Measurements from ENCODE around the gene PHETA2. TPM values are rescaled to one million over a fixed set of nuclear protein-coding genes. Genes with fewer than 3 reads are reported as not detected.

The PHETA2 gene
- total RNA-seq, 3 donors from 2014 or later (not counting 1 experiment from before 2014, with no cell fraction given), result 1.2 to 2.3 (median 1.8) TPM

- H3K27me3 Mint-ChIP-seq (ENCODE audit: low read depth in 2 of 2), result no peaks in the 10 kb centered on the region
- no peaks in the 10 kb centered on the region for H3K9me3 Mint-ChIP-seq
- TF ChIP-seq CTCF (IDR thresholded peaks at IDR 0.05), result no peak
- no peak overlapping the region for H3K4me3 ChIP-seq (ENCODE audit: low read length)
- peaks cover 15% of the 10 kb centered on the region for H3K36me3 ChIP-seq (ENCODE audit: control insufficient read depth, insufficient read depth, low read length)
- H3K9me3 ChIP-seq (ENCODE audit: control insufficient read depth, insufficient read depth, low read length), result no peaks in the 10 kb centered on the region
- ATAC-seq (no peak), DNase-seq (no peak)
- H3K27ac ChIP-seq (ENCODE audit: low read length), result no peak overlapping the region
- H3K4me3 Mint-ChIP-seq, result no peak overlapping the region
- no peak overlapping the region for H3K27ac Mint-ChIP-seq
- no peaks in the 10 kb centered on the region for H3K36me3 Mint-ChIP-seq
- WGBS (ENCODE audit: insufficient coverage), result 95% methylated on average over 7 of the region's 7 CpGs
- H3K4me1 Mint-ChIP-seq, result peaks cover 9 to 21% of the 10 kb centered on the region in 2 donors
- H3K27me3 ChIP-seq (ENCODE audit: control insufficient read depth, insufficient read depth, low read length), result no peaks in the 10 kb centered on the region
- peaks cover 16% of the 10 kb centered on the region for H3K4me1 ChIP-seq (ENCODE audit: control insufficient read depth, insufficient read depth, low read length)
- intact Hi-C loops (cut with micrococcal nuclease), result no loop called here
Measured at GRCh38 chr22:42066126-42066761, 7.8 kb upstream of the PHETA2 start.

GRCh38 chr22:42066937-42067336, 7.1 kb upstream of the PHETA2 start:
- H3K4me1 ChIP-seq (ENCODE audit: control insufficient read depth, insufficient read depth, low read length), result peaks cover 23% of the 10 kb centered on the region
- DNase-seq (no peak), ATAC-seq (no peak)
- Mint-ChIP-seq H3K9me3 (no peaks in the 10 kb centered on the region), H3K4me1 (peaks cover 14 to 27% of the 10 kb centered on the region in 2 donors), H3K36me3 (no peaks in the 10 kb centered on the region), H3K27ac (no peak overlapping the region), H3K4me3 (no peak overlapping the region), H3K27me3 (ENCODE audit: low read depth in 2 of 2) (no peaks in the 10 kb centered on the region)
- WGBS (ENCODE audit: insufficient coverage), result 99% methylated on average over 10 of the region's 10 CpGs
- peaks cover 12% of the 10 kb centered on the region for H3K36me3 ChIP-seq (ENCODE audit: control insufficient read depth, insufficient read depth, low read length)
- H3K27me3 ChIP-seq (ENCODE audit: control insufficient read depth, insufficient read depth, low read length), result no peaks in the 10 kb centered on the region
- no peaks in the 10 kb centered on the region for H3K9me3 ChIP-seq (ENCODE audit: control insufficient read depth, insufficient read depth, low read length)
- TF ChIP-seq CTCF (IDR thresholded peaks at IDR 0.05), result no peak
- intact Hi-C loops (cut with micrococcal nuclease), result no loop called here
- no peak overlapping the region for H3K4me3 ChIP-seq (ENCODE audit: low read length)
- H3K27ac ChIP-seq (ENCODE audit: low read length), result no peak overlapping the region

- DNase-seq (no peak), ATAC-seq (no peak)
- H3K9me3 Mint-ChIP-seq, result no peaks in the 10 kb centered on the region
- Histone ChIP-seq H3K27ac (ENCODE audit: low read length) (no peak overlapping the region), H3K9me3 (ENCODE audit: control insufficient read depth, insufficient read depth, low read length) (no peaks in the 10 kb centered on the region), H3K4me1 (ENCODE audit: control insufficient read depth, insufficient read depth, low read length) (peaks cover 23% of the 10 kb centered on the region), H3K27me3 (ENCODE audit: control insufficient read depth, insufficient read depth, low read length) (no peaks in the 10 kb centered on the region), H3K36me3 (ENCODE audit: control insufficient read depth, insufficient read depth, low read length) (peaks cover 8% of the 10 kb centered on the region), H3K4me3 (ENCODE audit: low read length) (no peak overlapping the region)
- H3K36me3 Mint-ChIP-seq, result no peaks in the 10 kb centered on the region
- no peak for TF ChIP-seq CTCF (IDR thresholded peaks at IDR 0.05)
- WGBS (ENCODE audit: insufficient coverage), result 90% methylated on average over 14 of the region's 14 CpGs
- no peak overlapping the region for H3K4me3 Mint-ChIP-seq
- H3K27ac Mint-ChIP-seq, result no peak overlapping the region
- intact Hi-C loops (cut with micrococcal nuclease), result no loop called here
- H3K4me1 Mint-ChIP-seq, result peaks cover 14 to 27% of the 10 kb centered on the region in 2 donors
- no peaks in the 10 kb centered on the region for H3K27me3 Mint-ChIP-seq (ENCODE audit: low read depth in 2 of 2)
Measured at GRCh38 chr22:42067671-42068251, 6.3 kb upstream of the PHETA2 start.

All from natural killer cell (primary cell).